ENCODE data around the gene SLC25A51. TPM values are rescaled to one million over a fixed set of nuclear protein-coding genes. Genes with fewer than 3 reads are reported as not detected.

SLC25A51 gene
- total RNA-seq, 4 donors from 2014 or later: 21.0 to 31.6 (median 26.1) TPM

DNA sequence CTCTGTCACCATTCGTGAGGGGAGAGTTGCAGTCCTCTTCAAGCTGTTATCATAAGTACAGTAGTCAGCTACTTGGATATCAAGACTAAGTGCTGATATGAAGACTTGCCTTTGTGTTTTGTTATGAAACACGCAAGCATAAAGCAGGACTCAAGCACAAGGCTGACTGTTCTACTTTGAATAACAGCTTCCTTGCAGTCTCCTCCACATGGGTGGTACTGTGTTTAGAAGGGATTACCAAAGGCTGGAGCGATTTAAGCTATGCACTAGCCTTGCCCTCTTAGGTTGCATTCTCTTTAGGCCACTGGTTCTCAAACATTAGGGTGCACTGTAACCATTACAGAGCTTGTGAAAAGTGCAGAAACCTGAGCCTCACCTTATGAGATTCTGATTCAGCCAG is 41.4 kb downstream of the SLC25A51 start:
- no peak for TF ChIP-seq POLR2A (IDR thresholded peaks at IDR 0.05)
- TF ChIP-seq POLR2AphosphoS5 (IDR thresholded peaks at IDR 0.05): no peak
- TF ChIP-seq EP300 (IDR thresholded peaks at IDR 0.05): no peak
- no peak for TF ChIP-seq CTCF (IDR thresholded peaks at IDR 0.05)
- Histone ChIP-seq H3K4me1 (no peaks in the 10 kb centered on the region), H3K36me3 (peaks cover 64% of the 10 kb centered on the region), H3K27ac (no peak overlapping the region), H3K27me3 (no peaks in the 10 kb centered on the region), H3K4me3 (no peak overlapping the region), H3K9me3 (no peaks in the 10 kb centered on the region)
- DNase-seq (ENCODE audit: low spot score in 2 of 2): no peak
- WGBS: 92% methylated on average over 3 of the region's 3 CpGs

DNA sequence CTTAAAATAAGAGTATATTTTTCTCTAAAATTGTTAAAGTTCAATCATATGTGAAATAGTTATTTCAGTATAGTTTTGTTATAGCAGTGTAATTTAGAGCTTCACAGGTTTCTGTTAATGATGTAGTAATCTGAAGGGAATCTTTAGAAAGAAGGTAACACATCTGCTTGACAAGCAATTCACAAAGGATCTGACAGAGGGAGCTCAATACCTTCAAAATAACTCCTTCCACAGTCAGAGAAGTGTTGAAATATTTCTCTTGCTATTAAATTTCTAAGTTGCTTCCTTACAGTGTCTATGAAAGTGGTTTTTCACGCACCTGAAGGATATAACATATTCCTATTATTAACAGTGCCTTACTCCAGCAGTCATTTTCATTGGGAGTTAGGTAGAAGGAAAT is 44.9 kb downstream of the SLC25A51 start:
- H3K36me3 ChIP-seq: peaks cover 60% of the 10 kb centered on the region
- DNase-seq (ENCODE audit: low spot score in 2 of 2): no peak
- H3K4me1 ChIP-seq: no peaks in the 10 kb centered on the region
- H3K27me3 ChIP-seq: no peaks in the 10 kb centered on the region
- no peaks in the 10 kb centered on the region for H3K9me3 ChIP-seq
- no peak overlapping the region for H3K27ac ChIP-seq
- WGBS: 79% methylated on average over 1 of the region's 1 CpG
- no peak for TF ChIP-seq CTCF (IDR thresholded peaks at IDR 0.05)
- TF ChIP-seq POLR2AphosphoS5 (IDR thresholded peaks at IDR 0.05): no peak
- TF ChIP-seq POLR2A (IDR thresholded peaks at IDR 0.05): no peak
- TF ChIP-seq EP300 (IDR thresholded peaks at IDR 0.05): no peak
- no peak overlapping the region for H3K4me3 ChIP-seq

DNA sequence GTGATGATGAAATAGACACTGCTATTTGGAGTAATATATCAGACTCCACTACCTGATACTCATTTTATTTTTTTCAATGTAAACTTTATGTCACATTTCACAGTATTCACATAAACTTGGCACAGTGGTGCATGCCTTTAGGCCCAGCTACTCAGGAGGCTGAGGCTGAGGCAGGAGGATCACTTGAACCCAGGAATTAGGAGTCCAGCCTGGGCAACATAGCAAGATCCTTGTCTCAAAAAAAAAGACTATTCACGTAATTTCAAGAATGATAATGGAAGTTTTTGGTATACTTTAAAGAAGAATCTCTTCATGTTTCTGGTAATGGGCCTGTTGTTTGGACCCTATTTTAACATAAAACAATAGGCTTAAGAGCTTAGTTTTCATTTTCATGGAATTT is 47.4 kb downstream of the SLC25A51 start:
- H3K27ac ChIP-seq: no peak overlapping the region
- no peaks in the 10 kb centered on the region for H3K4me1 ChIP-seq
- H3K4me3 ChIP-seq: no peak overlapping the region
- peaks cover 42% of the 10 kb centered on the region for H3K36me3 ChIP-seq
- TF ChIP-seq EP300 (IDR thresholded peaks at IDR 0.05): no peak
- TF ChIP-seq POLR2A (IDR thresholded peaks at IDR 0.05): no peak
- TF ChIP-seq CTCF (IDR thresholded peaks at IDR 0.05): no peak
- no peak for TF ChIP-seq POLR2AphosphoS5 (IDR thresholded peaks at IDR 0.05)
- H3K27me3 ChIP-seq: no peaks in the 10 kb centered on the region
- WGBS: 95% methylated on average over 1 of the region's 1 CpG
- no peak for DNase-seq (ENCODE audit: low spot score in 2 of 2)
- no peaks in the 10 kb centered on the region for H3K9me3 ChIP-seq

DNA sequence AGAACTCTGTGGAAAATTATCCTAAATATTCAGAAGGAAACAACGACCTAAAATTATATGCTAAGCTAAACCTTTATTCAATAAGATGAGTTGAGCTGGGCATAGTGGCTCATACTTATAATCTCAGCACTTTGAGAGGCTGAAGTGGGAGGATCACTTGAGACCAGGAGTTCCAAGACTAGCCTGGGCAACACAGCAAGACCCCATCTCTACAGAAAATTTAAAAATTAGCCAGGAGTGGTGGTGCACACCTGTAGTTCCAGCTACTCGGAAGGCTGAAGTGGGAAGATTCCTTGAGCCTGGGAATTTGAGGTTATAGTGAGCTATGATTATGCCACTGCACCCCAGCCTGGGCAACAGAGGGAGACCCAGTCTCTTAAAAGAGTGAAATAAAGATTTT is 51.7 kb downstream of the SLC25A51 start:
- Histone ChIP-seq H3K9me3 (no peaks in the 10 kb centered on the region), H3K27ac (no peak overlapping the region), H3K36me3 (peaks cover 7% of the 10 kb centered on the region), H3K4me1 (no peaks in the 10 kb centered on the region), H3K4me3 (no peak overlapping the region), H3K27me3 (no peaks in the 10 kb centered on the region)
- 89% methylated on average over 2 of the region's 2 CpGs for WGBS
- TF ChIP-seq EP300 (IDR thresholded peaks at IDR 0.05) (no peak), CTCF (IDR thresholded peaks at IDR 0.05) (no peak), POLR2AphosphoS5 (IDR thresholded peaks at IDR 0.05) (no peak), POLR2A (IDR thresholded peaks at IDR 0.05) (no peak)
- no peak for DNase-seq (ENCODE audit: low spot score in 2 of 2)

- Histone ChIP-seq H3K9me3 (no peaks in the 10 kb centered on the region), H3K27ac (no peak overlapping the region), H3K36me3 (peaks cover 6% of the 10 kb centered on the region), H3K27me3 (no peaks in the 10 kb centered on the region), H3K4me1 (peaks cover 7% of the 10 kb centered on the region), H3K4me3 (no peak overlapping the region)
- no peak for TF ChIP-seq POLR2AphosphoS5 (IDR thresholded peaks at IDR 0.05)
- TF ChIP-seq EP300 (IDR thresholded peaks at IDR 0.05): no peak
- no peak for TF ChIP-seq CTCF (IDR thresholded peaks at IDR 0.05)
- TF ChIP-seq POLR2A (IDR thresholded peaks at IDR 0.05): no peak
- WGBS: 81% methylated on average over 4 of the region's 4 CpGs
- DNase-seq (ENCODE audit: low spot score in 2 of 2): no peak
Observed at GRCh38 chr9:37840560-37841194, 63.2 kb downstream of the SLC25A51 start.
